ENCODE results near the gene LIMK2. TPM values are rescaled to one million over a fixed set of nuclear protein-coding genes. Genes with fewer than 3 reads are reported as not detected.

Gene LIMK2
- total and polyA plus RNA-seq, 7 experiments from 2014 or later: 13.1 to 49.9 (median 26.2) TPM

DNA sequence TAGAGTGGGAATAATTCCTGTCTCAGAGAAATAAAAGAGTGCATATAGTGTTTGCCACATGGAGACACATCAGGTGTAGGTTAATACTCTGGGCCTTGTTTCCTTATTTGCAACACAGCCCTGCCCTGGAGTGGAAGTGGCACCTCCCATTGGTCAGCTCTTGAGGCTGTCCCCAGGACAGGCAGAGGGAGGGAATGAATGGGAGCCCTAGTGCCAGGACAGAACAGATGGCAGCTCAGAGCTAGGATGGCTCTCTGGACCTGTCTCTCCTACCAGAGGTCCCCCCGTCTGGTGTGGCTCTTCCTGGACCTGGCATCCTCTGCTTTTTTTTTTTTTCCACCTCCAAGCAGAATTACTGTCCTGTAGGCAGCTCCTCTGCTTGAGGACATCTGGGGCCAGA lies 35.6 kb downstream of the LIMK2 start:
- Histone ChIP-seq H3K27me3 (ENCODE audit: control insufficient read depth in 2 of 2, insufficient read depth in 2 of 2, low read length in 2 of 2) (no peaks in the 10 kb centered on the region), H3K36me3 (ENCODE audit: control insufficient read depth in 2 of 3, insufficient read depth in 3 of 3, low read length in 3 of 3) (no peaks in the 10 kb centered on the region), H3K9me3 (ENCODE audit: control insufficient read depth in 2 of 3, low read length in 3 of 3) (no peaks in the 10 kb centered on the region), H3K27ac (ENCODE audit: low read depth, low read length) (no peak overlapping the region), H3K4me3 (ENCODE audit: low read length) (no peak overlapping the region), H3K4me1 (ENCODE audit: control insufficient read depth in 2 of 2, insufficient read depth in 2 of 2, low read length in 2 of 2) (peaks cover 9 to 17% of the 10 kb centered on the region in 2 donors)
- ChIA-PET POLR2A (interaction anchor here (0.8 to 4.0 kb wide), 9 partner anchors 8 to 51 kb away, joined by 3 to 38 read pairs (median 8); partner anchors contain the start of gene PIK3IP1), CTCF (interaction anchor here (0.8 to 1.6 kb wide), 4 partner anchors 23 to 36 kb away, joined by 3 to 5 read pairs (median 4); partner anchors contain the start of gene LIMK2)
- Mint-ChIP-seq H3K4me1 (peaks cover 9 to 40% (median 28%) of the 10 kb centered on the region in 7 donors), H3K4me3 (peak overlapping the region; percentile 73 to 93 (median 83)), H3K9me3 (no peaks in the 10 kb centered on the region), H3K27ac (peak overlapping the region; percentile 20 to 87 (median 71)), H3K27me3 (no peaks in the 10 kb centered on the region), H3K36me3 (peaks cover 0 to 5% (median 0%) of the 10 kb centered on the region in 5 donors)
- intact Hi-C loops (cut with micrococcal nuclease): loop anchor here (1.0 to 5.0 kb wide), 5 partner anchors 25 to 65 kb away; partner anchors contain the start of gene LIMK2 (in 2 of the 2)
- ATAC-seq (no peak), DNase-seq (no peak)

GRCh38 chr22:31248138-31248745 lies 36.1 kb downstream of the LIMK2 start:
- H3K27me3 Mint-ChIP-seq: no peaks in the 10 kb centered on the region

GRCh38 chr22:31248965-31249958 lies 37.2 kb downstream of the LIMK2 start:
- H3K4me3 Mint-ChIP-seq: peak overlapping the region in 5 of 10 donors; percentile 34 to 93 (median 85)
- H3K27ac ChIP-seq (ENCODE audit: low read depth, low read length): no peak overlapping the region
- H3K36me3 Mint-ChIP-seq: peaks cover 0 to 3% (median 0%) of the 10 kb centered on the region in 5 donors
- no peaks in the 10 kb centered on the region for H3K27me3 ChIP-seq (ENCODE audit: control insufficient read depth in 2 of 2, insufficient read depth in 2 of 2, low read length in 2 of 2)
- intact Hi-C loops (cut with micrococcal nuclease): loop anchor here (1.0 to 5.0 kb wide), 5 partner anchors 24 to 64 kb away; partner anchors contain the start of gene LIMK2 (in 2 of the 2)
- H3K27me3 Mint-ChIP-seq: no peaks in the 10 kb centered on the region
- H3K4me1 Mint-ChIP-seq: peaks cover 8 to 35% (median 31%) of the 10 kb centered on the region in 7 donors
- H3K27ac Mint-ChIP-seq: peak overlapping the region in 1 of 9 donors; percentile 77
- no peak for DNase-seq
- no peak for ATAC-seq
- no peak overlapping the region for H3K4me3 ChIP-seq (ENCODE audit: low read length)
- CTCF ChIA-PET: no interaction called here
- no peaks in the 10 kb centered on the region for H3K9me3 ChIP-seq (ENCODE audit: control insufficient read depth in 2 of 3, low read length in 3 of 3)
- peaks cover 8 to 17% of the 10 kb centered on the region in 2 donors for H3K4me1 ChIP-seq (ENCODE audit: control insufficient read depth in 2 of 2, insufficient read depth in 2 of 2, low read length in 2 of 2)
- H3K9me3 Mint-ChIP-seq: no peaks in the 10 kb centered on the region
- POLR2A ChIA-PET: interaction anchor here (0.6 to 4.0 kb wide), 8 partner anchors 11 to 42 kb away, joined by 3 to 38 read pairs (median 4); partner anchors contain the start of gene PIK3IP1
- H3K36me3 ChIP-seq (ENCODE audit: control insufficient read depth in 2 of 3, insufficient read depth in 3 of 3, low read length in 3 of 3): no peaks in the 10 kb centered on the region

More at GRCh38 chr22:31248138-31248745, 36.1 kb downstream of the LIMK2 start:
- POLR2A ChIA-PET: interaction anchor here (0.7 to 4.0 kb wide), 10 partner anchors 8 to 279 kb away, joined by 3 to 38 read pairs (median 6); partner anchors contain the start of genes PIK3IP1 and TUG1
- Mint-ChIP-seq H3K4me3 (peak overlapping the region; percentile 73 to 93 (median 83)), H3K9me3 (no peaks in the 10 kb centered on the region), H3K27ac (peak overlapping the region; percentile 20 to 87 (median 71)), H3K36me3 (peaks cover 0 to 3% (median 0%) of the 10 kb centered on the region in 5 donors), H3K4me1 (peaks cover 8 to 41% (median 28%) of the 10 kb centered on the region in 7 donors)
- H3K27ac ChIP-seq (ENCODE audit: low read depth, low read length): no peak overlapping the region
- peak; percentile 100 for ATAC-seq
- CTCF ChIA-PET: interaction anchor here (0.8 to 1.6 kb wide), 3 partner anchors 23 to 36 kb away, joined by 3 to 5 read pairs (median 4); no protein-coding TSS in a partner anchor
- H3K4me3 ChIP-seq (ENCODE audit: low read length): no peak overlapping the region
- no peaks in the 10 kb centered on the region for H3K27me3 ChIP-seq (ENCODE audit: control insufficient read depth in 2 of 2, insufficient read depth in 2 of 2, low read length in 2 of 2)
- no peaks in the 10 kb centered on the region for H3K9me3 ChIP-seq (ENCODE audit: control insufficient read depth in 2 of 3, low read length in 3 of 3)
- peak; percentile 33 to 78 (median 73) for DNase-seq
- H3K36me3 ChIP-seq (ENCODE audit: control insufficient read depth in 2 of 3, insufficient read depth in 3 of 3, low read length in 3 of 3): no peaks in the 10 kb centered on the region
- peaks cover 9 to 17% of the 10 kb centered on the region in 2 donors for H3K4me1 ChIP-seq (ENCODE audit: control insufficient read depth in 2 of 2, insufficient read depth in 2 of 2, low read length in 2 of 2)
- intact Hi-C loops (cut with micrococcal nuclease): loop anchor here (1.0 to 5.0 kb wide), 5 partner anchors 25 to 65 kb away; partner anchors contain the start of gene LIMK2 (in 2 of the 2)

DNA sequence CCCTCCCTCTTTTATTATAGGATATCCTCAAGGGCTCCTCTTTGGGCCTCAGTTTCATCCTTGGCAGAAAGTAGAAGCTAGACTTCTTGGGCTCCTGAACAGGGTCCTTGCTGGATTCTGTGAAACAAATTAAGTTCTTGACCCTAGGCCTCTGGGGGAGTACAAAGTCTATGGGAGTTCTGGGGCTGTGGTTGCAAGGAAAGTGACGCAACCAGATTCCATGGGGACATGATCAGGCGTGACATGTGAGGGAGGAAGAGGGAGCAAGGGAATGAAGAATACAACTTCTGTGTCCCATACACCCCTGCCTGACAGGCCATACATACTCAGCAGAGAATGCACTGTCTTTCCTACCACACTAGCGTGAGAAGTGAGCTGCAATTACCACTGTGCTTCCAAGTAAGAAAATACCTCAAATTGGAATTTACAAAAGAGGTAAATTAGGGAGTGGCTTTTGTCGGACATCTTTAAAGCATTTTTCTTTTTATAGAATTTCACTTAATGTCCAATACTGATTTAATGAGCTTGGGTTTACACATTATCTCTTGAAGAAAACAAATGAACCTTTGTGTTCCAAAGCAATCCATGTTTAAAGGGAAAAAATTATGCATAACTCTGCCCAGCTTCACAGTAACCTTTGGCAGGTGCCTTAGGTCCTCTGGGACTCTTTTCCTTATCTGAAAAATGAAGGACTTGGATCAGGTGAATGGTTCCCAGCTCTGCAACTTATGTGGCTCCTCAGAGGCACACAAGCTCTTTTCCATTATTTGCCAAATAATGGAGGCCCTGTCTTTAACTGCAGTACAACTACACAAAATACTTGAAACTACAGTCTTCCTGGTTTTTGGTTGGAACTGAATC lies 38.9 kb downstream of the LIMK2 start:
- H3K27ac ChIP-seq (ENCODE audit: low read depth, low read length): no peak overlapping the region
- DNase-seq: no peak
- intact Hi-C loops (cut with micrococcal nuclease): no loop called here
- no peak for ATAC-seq
- H3K36me3 ChIP-seq (ENCODE audit: control insufficient read depth in 2 of 3, insufficient read depth in 3 of 3, low read length in 3 of 3): no peaks in the 10 kb centered on the region
- H3K4me3 ChIP-seq (ENCODE audit: low read length): no peak overlapping the region
- peaks cover 5 to 17% of the 10 kb centered on the region in 2 donors for H3K4me1 ChIP-seq (ENCODE audit: control insufficient read depth in 2 of 2, insufficient read depth in 2 of 2, low read length in 2 of 2)
- CTCF ChIA-PET: interaction anchor here (0.6 to 2.2 kb wide), 3 partner anchors 22 to 144 kb away, joined by 3 to 8 read pairs (median 4); partner anchors contain the start of gene SELENOM
- Mint-ChIP-seq H3K4me1 (peaks cover 8 to 42% (median 29%) of the 10 kb centered on the region in 7 donors), H3K27ac (peak overlapping the region in 2 of 9 donors; percentile 7 to 23), H3K27me3 (no peaks in the 10 kb centered on the region), H3K36me3 (peaks cover 0 to 4% (median 3%) of the 10 kb centered on the region in 5 donors), H3K9me3 (no peaks in the 10 kb centered on the region), H3K4me3 (no peak overlapping the region)
- POLR2A ChIA-PET: interaction anchor here (0.6 to 1.8 kb wide), 8 partner anchors 15 to 444 kb away, joined by 3 to 10 read pairs (median 4); partner anchors contain the start of gene PIK3IP1
- H3K27me3 ChIP-seq (ENCODE audit: control insufficient read depth in 2 of 2, insufficient read depth in 2 of 2, low read length in 2 of 2): no peaks in the 10 kb centered on the region
- H3K9me3 ChIP-seq (ENCODE audit: control insufficient read depth in 2 of 3, low read length in 3 of 3): no peaks in the 10 kb centered on the region

DNA sequence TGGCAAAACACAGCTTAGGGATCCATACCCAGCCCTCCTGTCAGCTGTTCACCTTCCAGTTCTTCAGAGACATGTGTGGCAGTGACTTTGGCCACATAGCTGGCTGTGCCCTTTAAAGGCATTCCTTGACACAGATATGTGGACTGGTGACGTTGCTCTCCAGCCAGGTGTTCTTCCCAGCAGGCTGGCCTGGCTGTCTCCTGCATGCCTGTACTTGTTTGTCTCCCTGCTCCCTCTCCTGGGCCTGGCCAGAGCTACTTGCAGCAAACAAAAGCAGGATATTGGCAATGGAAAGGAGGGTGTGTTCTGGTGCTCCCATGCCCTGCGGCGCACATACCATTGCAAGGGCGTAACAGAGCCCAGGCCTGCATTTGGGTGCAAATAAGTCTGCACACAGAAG lies 41.9 kb downstream of the LIMK2 start:
- Mint-ChIP-seq H3K4me1 (peaks cover 10 to 27% (median 19%) of the 10 kb centered on the region in 7 donors), H3K4me3 (no peak overlapping the region), H3K27me3 (no peaks in the 10 kb centered on the region), H3K27ac (no peak overlapping the region), H3K9me3 (no peaks in the 10 kb centered on the region), H3K36me3 (peaks cover 4 to 17% (median 7%) of the 10 kb centered on the region in 5 donors)
- Histone ChIP-seq H3K9me3 (ENCODE audit: control insufficient read depth in 2 of 3, low read length in 3 of 3) (no peaks in the 10 kb centered on the region), H3K4me3 (ENCODE audit: low read length) (no peak overlapping the region), H3K27me3 (ENCODE audit: control insufficient read depth in 2 of 2, insufficient read depth in 2 of 2, low read length in 2 of 2) (no peaks in the 10 kb centered on the region), H3K4me1 (ENCODE audit: control insufficient read depth in 2 of 2, insufficient read depth in 2 of 2, low read length in 2 of 2) (peaks cover 0 to 3% of the 10 kb centered on the region in 2 donors), H3K36me3 (ENCODE audit: control insufficient read depth in 2 of 3, insufficient read depth in 3 of 3, low read length in 3 of 3) (peaks cover 0 to 8% (median 2%) of the 10 kb centered on the region in 3 experiments), H3K27ac (ENCODE audit: low read depth, low read length) (no peak overlapping the region)
- ChIA-PET POLR2A (interaction anchor here (1.0 kb wide), 3 partner anchors 9 to 36 kb away, joined by 3 to 4 read pairs (median 3); no protein-coding TSS in a partner anchor), CTCF (interaction anchor here (0.7 to 1.0 kb wide), 2 partner anchors 12 to 19 kb away, joined by 3 to 5 read pairs; no protein-coding TSS in a partner anchor)
- ATAC-seq (no peak), DNase-seq (no peak)
- intact Hi-C loops (cut with micrococcal nuclease): no loop called here

Measured in naive thymus-derived CD4-positive, alpha-beta T cell (primary cell).